HG03108 (cell line): Measurements from ENCODE around the gene GJC2.

Source experiments
- ATAC-seq: cut with Tn5 transposase; IDR thresholded peaks from one replicate; pipeline ENCODE4 v1.9.1; 2021; ENCODE audit warnings: moderate library complexity; ENCODE audit not compliant: unreplicated experiment

The GJC2 gene

GRCh38 chr1:228112617-228113016, 37.1 kb upstream of the GJC2 start:
- ATAC-seq: no peak

- ATAC-seq: no peak
These were observed 34.9 kb upstream of the GJC2 start for GRCh38 chr1:228114827-228115226.

- ATAC-seq: no peak
These were observed 32.4 kb upstream of the GJC2 start for GRCh38 chr1:228117335-228117734.

- no peak for ATAC-seq
These were observed 31.7 kb upstream of the GJC2 start for GRCh38 chr1:228118040-228118439.

- no peak for ATAC-seq
These were observed 29.4 kb upstream of the GJC2 start for GRCh38 chr1:228120351-228120750.

- no peak for ATAC-seq
These were observed 28.8 kb upstream of the GJC2 start for GRCh38 chr1:228120857-228121489.

- ATAC-seq: no peak
These were observed 26.7 kb upstream of the GJC2 start for GRCh38 chr1:228122921-228123441.

- no peak for ATAC-seq
These were observed 26.2 kb upstream of the GJC2 start for GRCh38 chr1:228123505-228123904.

GRCh38 chr1:228125185-228125584, 24.5 kb upstream of the GJC2 start:
- no peak for ATAC-seq

- no peak for ATAC-seq
These were observed 18.0 kb upstream of the GJC2 start for GRCh38 chr1:228131766-228132165.

- no peak for ATAC-seq
These were observed 15.1 kb upstream of the GJC2 start for GRCh38 chr1:228134591-228134990.

GRCh38 chr1:228136901-228137300, 12.8 kb upstream of the GJC2 start:
- ATAC-seq: no peak

GRCh38 chr1:228139406-228139930, 10.3 kb upstream of the GJC2 start:
- ATAC-seq: no peak

GRCh38 chr1:228139931-228140723, 9.6 kb upstream of the GJC2 start, which contains the start of gene GUK1:
TSS of gene GUK1 (plus strand) at chr1:228140279. CDS start at chr1:228140303, 24 bp downstream.
- ATAC-seq: peak; percentile 91

- peak; percentile 0 for ATAC-seq
These were observed 9.0 kb upstream of the GJC2 start for GRCh38 chr1:228140724-228141225.

GRCh38 chr1:228141226-228142044, 8.3 kb upstream of the GJC2 start:
- ATAC-seq: no peak

GRCh38 chr1:228142155-228142691, 7.5 kb upstream of the GJC2 start:
- ATAC-seq: no peak

GRCh38 chr1:228142701-228143136, 7.0 kb upstream of the GJC2 start:
- no peak for ATAC-seq

- no peak for ATAC-seq
These were observed 6.1 kb upstream of the GJC2 start for GRCh38 chr1:228143480-228144192.
